Fibroblast of the aortic adventitia (primary cell): ENCODE measurements around the gene GNGT2. TPM values are rescaled to one million over a fixed set of nuclear protein-coding genes. Genes with fewer than 3 reads are reported as not detected.

Experiments
- DNase-seq: peaks from one replicate; pipeline ENCODE4 v3.0.0-alpha.2; 2010; ENCODE audit warnings: low read depth
- H3K4me3 ChIP-seq: 2 replicates; pipeline ENCODE4 v1.5.1; 2011; ENCODE audit warnings: low read depth, mild to moderate bottlenecking, control low read depth, low read length, moderate library complexity
- CTCF ChIP-seq: IDR thresholded peaks from 2 replicates; pipeline ENCODE4 v1.5.1; 2011; ENCODE audit warnings: mild to moderate bottlenecking, low read length, control low read depth, inconsistent platforms; ENCODE audit not compliant: insufficient read depth
- total RNA-seq: library from RNA; depleted of rRNA; stranded (reverse); fragments of >200 nt; gene quantifications from 2 replicates; pipeline ENCODE4 v1.2.3, GENCODE V29; 2012; ENCODE audit warnings: low replicate concordance

Gene GNGT2
- total RNA-seq, 1 donor = 0.45 TPM

GRCh38 chr17:49198211-49198610 lies 12.2 kb downstream of the GNGT2 start:
- DNase-seq = no peak
- no peak overlapping the region for H3K4me3 ChIP-seq
- TF ChIP-seq CTCF = no peak

- peak; percentile 34 for DNase-seq
- TF ChIP-seq CTCF = no peak
- H3K4me3 ChIP-seq = no peak overlapping the region
Measured at GRCh38 chr17:49197346-49197998, 12.9 kb downstream of the GNGT2 start.

GRCh38 chr17:49196520-49196919 lies 13.9 kb downstream of the GNGT2 start:
- no peak for DNase-seq
- TF ChIP-seq CTCF = no peak

GRCh38 chr17:49195751-49196150 lies 14.6 kb downstream of the GNGT2 start:
- no peak overlapping the region for H3K4me3 ChIP-seq
- no peak for TF ChIP-seq CTCF
- DNase-seq = no peak

More at GRCh38 chr17:49196520-49196919, 13.9 kb downstream of the GNGT2 start:
- H3K4me3 ChIP-seq = no peak overlapping the region

GRCh38 chr17:49194297-49194607 lies 16.1 kb downstream of the GNGT2 start:
- no peak for TF ChIP-seq CTCF
- DNase-seq = no peak
- H3K4me3 ChIP-seq = no peak overlapping the region

- no peak for TF ChIP-seq CTCF
- peak; percentile 59 for DNase-seq
- H3K4me3 ChIP-seq = peak overlapping the region; percentile 79
Measured at GRCh38 chr17:49193513-49194296, 16.7 kb downstream of the GNGT2 start.
